Mesothelial cell of epicardium (in vitro differentiated cells): ENCODE data around the gene KATNIP. TPM values are rescaled to one million over a fixed set of nuclear protein-coding genes. Genes with fewer than 3 reads are reported as not detected.
A peak's percentile ranks its signal among the peaks of the same experiment; 100 is the strongest.

ENCODE experiments used
- DNase-seq, 2 experiments: peaks; one replicate each; pipeline ENCODE4 v3.0.0; 2021; ENCODE audit warnings: low spot score in 2 of 2; ENCODE audit not compliant: unreplicated experiment in 2 of 2
- H3K27ac Mint-ChIP-seq: 2 replicates; pipeline ENCODE4 v1.8.0; 2021; ENCODE audit warnings: mixed read lengths
- H3K27me3 Mint-ChIP-seq: 2 replicates; pipeline ENCODE4 v1.8.0; 2021; ENCODE audit warnings: low read depth, mixed read lengths
- H3K36me3 Mint-ChIP-seq: 2 replicates; pipeline ENCODE4 v1.8.0; 2021; ENCODE audit warnings: mixed read lengths
- H3K4me1 Mint-ChIP-seq: 2 replicates; pipeline ENCODE4 v1.8.0; 2021; ENCODE audit warnings: mixed read lengths
- H3K4me3 Mint-ChIP-seq: 2 replicates; pipeline ENCODE4 v1.8.0; 2021; ENCODE audit warnings: mild to moderate bottlenecking, moderate library complexity, mixed read lengths
- H3K9me3 Mint-ChIP-seq: 2 replicates; pipeline ENCODE4 v1.8.0; 2021; ENCODE audit warnings: mixed read lengths
- total RNA-seq: library from RNA; stranded (reverse); gene quantifications from 3 replicates; pipeline ENCODE4 v1.2.1, GENCODE V29; 2021
- TF ChIP-seq, protein P1 (sequence below): fragments of 200-600 bp; sonication (generic); IDR thresholded peaks from one replicate; pipeline ENCODE4 v1.5.0; 2021; ENCODE audit warnings: antibody characterized with exemption; ENCODE audit not compliant: unreplicated experiment

The KATNIP gene
- total RNA-seq, 1 donor from 2014 or later, result 38.8 TPM

DNA sequence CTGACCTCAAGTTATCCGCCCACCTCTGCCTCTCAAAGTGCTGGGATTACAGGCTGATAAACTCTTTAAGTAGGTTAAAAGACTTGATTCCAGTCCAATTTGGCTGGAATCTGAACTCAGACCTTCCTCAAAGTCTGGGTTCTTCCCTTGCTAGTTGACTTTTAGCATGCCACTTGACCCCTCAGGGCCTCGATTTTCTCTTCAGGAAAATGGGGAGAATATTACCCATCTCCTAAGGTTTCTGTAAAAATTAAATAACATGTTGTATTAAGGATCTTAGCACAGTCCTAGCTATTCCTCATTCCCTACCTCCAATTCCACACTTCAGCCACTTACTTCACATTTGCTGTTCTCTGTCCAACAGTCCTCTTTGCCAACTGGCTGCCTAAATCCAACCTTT lies 2.1 kb upstream of the KATNIP start:
- Mint-ChIP-seq H3K36me3 (peaks cover 17% of the 10 kb centered on the region), H3K9me3 (no peaks in the 10 kb centered on the region), H3K27ac (peak overlapping the region; percentile 3), H3K27me3 (no peaks in the 10 kb centered on the region), H3K4me3 (peak overlapping the region; percentile 97), H3K4me1 (peaks cover 41% of the 10 kb centered on the region)
- TF ChIP-seq, protein P1, sequence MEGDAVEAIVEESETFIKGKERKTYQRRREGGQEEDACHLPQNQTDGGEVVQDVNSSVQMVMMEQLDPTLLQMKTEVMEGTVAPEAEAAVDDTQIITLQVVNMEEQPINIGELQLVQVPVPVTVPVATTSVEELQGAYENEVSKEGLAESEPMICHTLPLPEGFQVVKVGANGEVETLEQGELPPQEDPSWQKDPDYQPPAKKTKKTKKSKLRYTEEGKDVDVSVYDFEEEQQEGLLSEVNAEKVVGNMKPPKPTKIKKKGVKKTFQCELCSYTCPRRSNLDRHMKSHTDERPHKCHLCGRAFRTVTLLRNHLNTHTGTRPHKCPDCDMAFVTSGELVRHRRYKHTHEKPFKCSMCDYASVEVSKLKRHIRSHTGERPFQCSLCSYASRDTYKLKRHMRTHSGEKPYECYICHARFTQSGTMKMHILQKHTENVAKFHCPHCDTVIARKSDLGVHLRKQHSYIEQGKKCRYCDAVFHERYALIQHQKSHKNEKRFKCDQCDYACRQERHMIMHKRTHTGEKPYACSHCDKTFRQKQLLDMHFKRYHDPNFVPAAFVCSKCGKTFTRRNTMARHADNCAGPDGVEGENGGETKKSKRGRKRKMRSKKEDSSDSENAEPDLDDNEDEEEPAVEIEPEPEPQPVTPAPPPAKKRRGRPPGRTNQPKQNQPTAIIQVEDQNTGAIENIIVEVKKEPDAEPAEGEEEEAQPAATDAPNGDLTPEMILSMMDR, result no peak
- DNase-seq, result no peak

DNA sequence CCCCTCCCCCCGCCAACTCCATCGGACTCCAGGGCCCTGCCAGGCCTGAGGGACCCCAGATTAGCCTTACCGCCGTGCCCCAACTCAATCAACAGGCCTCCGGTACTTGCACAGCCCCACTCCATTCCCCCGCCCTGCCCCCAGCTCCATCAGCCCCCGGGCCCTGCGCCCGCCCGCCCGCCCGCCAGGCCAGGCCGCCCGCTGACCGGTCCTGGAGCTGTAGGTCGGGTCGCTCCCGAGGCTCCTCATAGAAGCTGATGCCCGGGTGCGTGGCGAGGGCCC lies 539 bp upstream of the KATNIP start:
- H3K4me3 Mint-ChIP-seq, result peak overlapping the region; percentile 97
- H3K27me3 Mint-ChIP-seq, result no peaks in the 10 kb centered on the region
- H3K4me1 Mint-ChIP-seq, result peaks cover 41% of the 10 kb centered on the region
- DNase-seq, result no peak
- H3K27ac Mint-ChIP-seq, result peak overlapping the region; percentile 99
- H3K36me3 Mint-ChIP-seq, result peaks cover 9% of the 10 kb centered on the region
- TF ChIP-seq, protein P1, result no peak
- no peaks in the 10 kb centered on the region for H3K9me3 Mint-ChIP-seq

DNA sequence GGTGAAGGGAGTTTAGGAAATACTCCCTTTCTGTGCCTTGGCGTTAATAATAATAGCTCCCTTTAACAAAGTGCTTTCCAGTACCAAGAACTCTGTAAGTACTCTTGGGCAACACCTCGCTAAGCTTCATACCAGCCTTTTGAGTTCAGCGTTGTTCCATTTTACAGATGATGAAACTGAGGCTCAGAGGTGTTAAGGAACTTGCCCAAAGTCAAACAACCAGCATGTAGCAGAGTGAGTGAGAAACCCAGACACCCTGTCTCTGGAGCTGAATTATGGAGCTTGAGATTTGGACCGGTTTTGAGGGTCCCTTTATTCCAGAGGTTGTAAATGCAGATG lies 607 bp downstream of the KATNIP start:
- H3K9me3 Mint-ChIP-seq, result no peaks in the 10 kb centered on the region
- no peak for DNase-seq
- TF ChIP-seq, protein P1, result no peak
- peak overlapping the region; percentile 99 for H3K27ac Mint-ChIP-seq
- peak overlapping the region; percentile 97 for H3K4me3 Mint-ChIP-seq
- no peaks in the 10 kb centered on the region for H3K27me3 Mint-ChIP-seq
- peaks cover 39% of the 10 kb centered on the region for H3K4me1 Mint-ChIP-seq
- H3K36me3 Mint-ChIP-seq, result peaks cover 5% of the 10 kb centered on the region

DNA sequence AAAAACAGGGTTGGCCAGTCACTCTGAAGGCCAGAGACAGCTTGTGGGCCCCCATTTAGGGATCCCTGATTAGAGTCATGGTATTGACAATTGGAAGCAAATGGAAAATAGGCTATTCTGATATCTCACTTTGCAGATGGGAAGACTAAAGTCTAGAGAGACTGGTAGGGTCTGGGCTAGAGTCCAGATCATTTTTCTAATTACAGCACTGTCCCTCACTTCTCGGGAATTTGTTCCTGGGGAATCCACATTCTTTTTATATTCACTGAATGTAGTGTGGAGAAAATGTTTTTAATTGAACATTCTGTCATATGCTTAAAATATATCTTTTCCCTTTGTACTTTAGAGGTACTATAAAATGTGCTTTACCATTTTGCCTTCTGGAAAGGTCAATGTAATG lies 1.1 kb downstream of the KATNIP start:
- Mint-ChIP-seq H3K9me3 (no peaks in the 10 kb centered on the region), H3K27me3 (no peaks in the 10 kb centered on the region), H3K4me1 (peaks cover 39% of the 10 kb centered on the region), H3K36me3 (peaks cover 4% of the 10 kb centered on the region), H3K4me3 (peak overlapping the region; percentile 97), H3K27ac (peak overlapping the region; percentile 79)
- TF ChIP-seq, protein P1, result no peak
- no peak for DNase-seq

DNA sequence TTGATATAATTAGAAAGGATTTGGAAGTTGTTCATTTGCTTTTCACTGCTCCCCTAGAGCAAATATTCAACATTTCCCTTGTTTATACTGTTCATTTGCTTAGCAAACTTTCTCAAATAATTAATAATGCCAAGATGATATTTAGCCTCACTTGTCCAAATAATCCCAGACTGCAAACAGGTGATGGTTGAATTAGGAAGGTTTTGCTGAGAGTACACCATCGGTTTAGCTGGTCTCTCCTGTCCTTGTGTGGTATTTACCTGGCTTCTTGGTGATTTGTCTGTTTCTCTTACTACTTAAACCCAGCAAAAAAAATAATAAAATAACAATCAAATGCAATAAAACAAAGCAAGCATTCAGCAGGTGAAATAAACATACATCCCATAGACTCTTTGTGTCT lies 6.5 kb downstream of the KATNIP start:
- peaks cover 6% of the 10 kb centered on the region for H3K36me3 Mint-ChIP-seq
- H3K4me3 Mint-ChIP-seq, result no peak overlapping the region
- TF ChIP-seq, protein P1, result no peak
- no peaks in the 10 kb centered on the region for H3K27me3 Mint-ChIP-seq
- DNase-seq, result no peak
- H3K9me3 Mint-ChIP-seq, result no peaks in the 10 kb centered on the region
- H3K4me1 Mint-ChIP-seq, result no peaks in the 10 kb centered on the region
- H3K27ac Mint-ChIP-seq, result no peak overlapping the region

DNA sequence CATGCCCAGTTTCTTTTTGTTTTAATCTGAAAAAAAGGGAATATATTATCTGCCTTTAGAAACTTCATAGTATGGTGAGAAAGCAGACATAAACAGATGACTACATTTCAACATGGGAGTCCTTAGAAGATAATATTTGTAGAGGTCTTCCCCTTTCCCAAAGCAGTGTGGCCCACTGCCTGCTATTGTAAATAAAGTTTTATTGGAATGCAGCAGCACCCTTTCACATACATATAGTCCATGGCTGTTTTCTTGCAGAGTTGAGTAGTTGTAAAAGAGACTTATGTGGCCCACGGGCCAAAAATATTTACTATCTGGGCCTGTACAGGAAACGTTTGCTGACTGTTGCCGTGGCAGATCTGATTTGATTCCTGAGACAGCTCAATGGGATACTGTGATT lies 8.5 kb downstream of the KATNIP start:
- Mint-ChIP-seq H3K4me3 (no peak overlapping the region), H3K9me3 (no peaks in the 10 kb centered on the region), H3K27ac (no peak overlapping the region), H3K4me1 (no peaks in the 10 kb centered on the region), H3K36me3 (peaks cover 6% of the 10 kb centered on the region), H3K27me3 (no peaks in the 10 kb centered on the region)
- TF ChIP-seq, protein P1, result no peak
- no peak for DNase-seq
